NCI-H2196 (cell line): ENCODE measurements around the gene PLAC1.

Experiments used
- DNase-seq: peaks from one replicate; lab custom pipeline; 2025; ENCODE audit not compliant: unreplicated experiment; lab: John Stamatoyannopoulos, UW

Gene PLAC1

GRCh38 chrX:134658002-134658759 lies at the start of gene PLAC1:
TSS of gene PLAC1 (minus strand) at chrX:134658471. CDS start at chrX:134566682, 91,789 bp downstream.
- no peak for DNase-seq

GRCh38 chrX:134706138-134706537 lies 47.9 kb upstream of the PLAC1 start:
- no peak for DNase-seq

DNA sequence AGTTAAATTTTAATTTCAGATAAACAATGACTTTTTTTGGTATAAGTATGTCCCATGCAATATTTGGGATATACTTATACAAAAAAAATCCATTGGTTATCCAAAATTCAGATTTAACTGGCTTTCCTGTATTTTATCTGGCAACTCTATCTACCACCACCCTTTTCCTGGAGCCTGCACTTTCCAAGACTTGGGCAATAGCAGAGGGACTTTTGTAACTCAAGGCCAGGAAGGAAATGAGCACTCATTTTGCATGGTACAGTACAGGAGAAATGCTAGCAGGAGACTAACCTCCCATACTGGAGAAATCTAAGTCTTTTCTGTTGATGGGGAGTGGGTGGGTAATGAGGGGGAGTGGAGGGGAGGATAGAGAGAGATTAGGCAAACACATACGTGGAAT lies 37.7 kb upstream of the PLAC1 start:
- no peak for DNase-seq

DNA sequence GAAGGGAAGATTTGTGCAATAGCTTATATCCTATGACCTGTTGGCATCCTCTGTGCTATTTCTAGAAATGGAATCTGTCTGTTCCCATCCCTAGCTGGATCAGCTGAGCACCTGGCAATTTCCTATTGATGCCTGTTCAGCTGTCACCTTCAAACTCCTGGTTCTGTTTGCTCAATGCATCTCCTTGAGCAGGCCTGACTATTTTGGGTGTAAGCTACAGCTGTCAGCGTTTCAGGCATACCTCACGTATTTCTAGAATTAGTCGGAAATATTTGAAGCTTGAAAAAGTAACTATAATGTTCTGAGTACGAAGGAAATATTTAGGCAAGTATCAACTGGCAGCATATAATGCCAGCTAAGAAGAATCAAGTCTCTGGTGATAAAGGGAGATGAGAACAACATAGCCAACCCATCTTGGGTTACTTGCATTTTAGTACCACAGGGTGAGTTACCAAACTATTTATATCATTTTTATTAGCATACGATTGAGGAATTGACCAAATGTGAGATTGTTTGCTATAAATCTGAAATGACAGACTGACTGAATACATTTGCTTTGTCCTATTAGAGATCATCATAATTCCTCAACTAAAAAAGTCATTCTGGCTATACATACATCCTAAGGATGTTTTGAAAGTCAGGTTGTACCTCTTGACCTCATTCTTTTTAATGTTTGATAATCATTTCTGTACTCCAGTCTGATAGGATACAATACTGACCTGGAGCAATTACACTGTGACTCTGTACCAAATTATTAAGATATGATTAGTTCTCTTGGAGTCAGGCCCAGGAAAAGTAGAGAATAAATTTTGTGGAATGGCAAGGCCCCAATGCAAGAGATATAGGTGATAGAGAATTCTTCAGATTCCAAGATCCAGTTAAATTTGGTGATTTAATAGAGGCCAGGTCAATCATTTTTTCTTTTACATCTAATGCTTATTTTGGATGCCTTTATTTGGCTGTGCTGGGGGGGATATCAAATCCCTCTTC lies 36.4 kb upstream of the PLAC1 start:
- no peak for DNase-seq

- no peak for DNase-seq
Measured at GRCh38 chrX:134693644-134694043, 35.4 kb upstream of the PLAC1 start.

DNA sequence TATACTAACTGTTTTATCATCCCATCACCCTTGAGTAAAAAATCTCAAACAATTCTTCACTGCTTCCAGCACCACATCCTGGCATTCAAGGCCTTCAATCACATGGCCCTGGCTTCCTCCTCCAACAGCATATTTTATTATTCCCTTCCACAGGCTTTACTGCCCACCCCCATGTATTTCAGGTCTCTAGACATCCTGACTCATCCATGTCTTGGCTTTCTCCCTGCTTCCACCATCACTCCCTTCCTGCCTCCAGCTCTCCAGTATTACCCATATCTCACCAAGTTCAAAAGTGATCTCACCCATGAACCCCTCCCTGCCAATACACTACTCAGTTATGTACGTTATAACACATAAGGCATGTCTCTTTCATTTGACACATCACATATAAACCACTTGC lies 34.7 kb upstream of the PLAC1 start:
- no peak for DNase-seq

DNA sequence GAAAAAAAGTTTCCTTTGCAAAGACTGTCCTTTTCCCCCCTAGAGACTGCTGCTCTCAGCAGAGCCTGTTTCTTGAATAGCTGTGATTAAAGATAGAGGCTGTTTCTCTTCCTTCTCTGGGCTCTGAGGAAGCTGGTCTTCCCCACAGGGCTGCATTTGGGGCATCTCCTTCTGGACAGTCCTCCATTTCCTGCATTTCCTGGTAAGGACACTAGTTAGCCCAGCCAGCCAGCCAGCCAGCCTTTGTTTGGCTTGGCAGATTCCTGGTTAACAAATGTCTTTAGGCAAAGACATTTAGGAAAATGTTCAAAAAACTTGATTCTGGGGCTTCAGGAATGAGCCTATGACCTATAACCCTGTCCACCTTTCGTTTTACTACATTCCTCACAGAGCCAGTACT lies 34.0 kb upstream of the PLAC1 start:
- DNase-seq = no peak

DNA sequence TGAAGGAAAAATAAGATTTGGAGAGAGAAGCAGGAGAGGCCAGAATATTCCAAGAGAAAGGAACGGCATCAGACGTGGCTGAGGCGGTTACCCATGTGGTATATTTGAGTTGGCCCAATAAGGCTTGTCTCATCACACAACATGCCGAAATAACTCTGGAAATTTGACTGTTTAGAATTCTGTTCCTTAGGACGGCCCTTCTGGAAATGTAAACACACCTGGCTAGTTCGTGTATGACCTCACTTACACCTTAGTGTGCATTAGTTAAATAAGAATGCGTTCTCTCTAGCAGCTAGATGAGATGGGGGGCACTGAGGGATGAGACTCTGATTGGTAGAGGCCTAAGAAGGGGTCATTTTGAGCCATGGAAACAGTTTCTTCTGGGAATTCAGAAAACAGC lies 33.2 kb upstream of the PLAC1 start:
- no peak for DNase-seq

DNA sequence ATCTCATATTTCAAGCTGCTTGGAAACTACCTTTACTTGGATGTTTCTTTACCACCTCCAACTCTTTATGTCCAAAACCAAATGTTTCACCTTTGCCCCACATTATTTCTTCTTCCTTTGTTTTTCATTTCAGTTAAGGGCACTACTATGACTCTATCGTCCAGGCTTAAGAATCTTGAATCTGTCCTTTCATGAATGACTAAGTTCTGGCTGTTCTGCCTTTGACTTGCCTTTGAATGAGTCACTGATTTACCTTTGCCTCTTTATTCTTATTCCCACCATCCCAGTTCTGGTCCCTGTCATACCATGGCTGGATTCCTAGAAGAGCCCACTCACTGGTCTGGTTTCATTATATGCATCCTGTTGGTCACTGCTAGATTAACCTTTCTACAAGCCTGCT lies 30.6 kb upstream of the PLAC1 start:
- no peak for DNase-seq

DNA sequence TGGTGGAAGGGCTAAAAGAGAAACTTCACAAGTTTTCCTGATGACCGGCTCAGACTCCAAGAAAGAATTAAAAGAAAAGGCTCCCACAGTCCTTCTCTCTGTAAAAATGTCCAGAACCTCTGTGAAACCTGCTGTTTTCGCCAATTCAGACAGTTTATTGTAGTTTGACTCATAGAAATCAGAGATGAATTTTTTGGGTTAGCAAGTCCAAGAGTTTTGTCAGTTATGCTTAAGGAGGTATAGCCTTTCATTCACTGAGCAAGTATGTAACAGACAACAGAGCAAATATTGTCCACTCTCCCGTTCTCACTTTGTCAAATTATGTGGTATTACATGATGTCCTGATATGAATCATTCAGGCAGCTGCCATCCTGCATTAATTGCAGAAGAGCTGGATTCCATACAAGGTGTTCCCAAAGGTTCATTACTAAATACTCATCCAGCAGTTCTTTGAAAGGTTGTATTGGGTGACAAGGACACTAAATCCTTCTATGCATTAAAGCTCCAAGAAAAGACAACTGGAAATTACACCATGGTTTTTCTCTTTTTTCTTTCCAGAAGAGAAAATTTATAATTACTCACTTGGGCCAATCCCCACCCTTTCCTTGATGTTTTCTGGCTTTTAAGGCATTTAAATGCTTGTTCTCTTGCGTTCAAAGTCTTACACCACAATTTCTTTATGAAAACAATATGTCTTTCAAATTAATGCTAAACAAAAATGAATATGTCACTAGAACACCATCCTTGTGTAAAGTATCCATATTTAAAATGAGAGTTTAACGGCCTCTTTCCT lies 30.0 kb upstream of the PLAC1 start:
- no peak for DNase-seq

- DNase-seq = no peak
Measured at GRCh38 chrX:134685668-134686067, 27.4 kb upstream of the PLAC1 start.

DNA sequence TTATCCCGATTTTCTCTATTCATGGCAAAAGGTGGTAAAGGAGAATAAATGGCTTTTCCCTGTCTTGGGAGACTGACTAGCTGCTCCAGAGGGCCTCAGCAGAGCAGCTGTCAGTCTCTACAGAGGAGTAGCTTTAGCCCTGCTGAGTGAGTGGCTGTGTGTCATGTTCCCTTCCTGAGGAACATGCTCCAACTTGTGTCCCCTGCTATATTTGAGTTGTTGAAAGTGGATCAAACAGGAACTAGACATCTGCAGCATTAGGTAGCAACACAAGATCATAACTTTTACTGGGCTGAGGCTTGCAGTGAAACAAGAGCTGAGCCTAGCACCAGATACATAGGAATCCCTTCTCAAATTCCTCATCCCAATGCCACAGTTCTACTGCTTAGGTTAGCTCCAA lies 26.7 kb upstream of the PLAC1 start:
- DNase-seq = no peak

GRCh38 chrX:134683351-134684005 lies 25.2 kb upstream of the PLAC1 start:
- DNase-seq = peak; percentile 40

GRCh38 chrX:134682081-134682480 lies 23.8 kb upstream of the PLAC1 start:
- no peak for DNase-seq

GRCh38 chrX:134679644-134680043 lies 21.4 kb upstream of the PLAC1 start:
- DNase-seq = no peak

GRCh38 chrX:134679221-134679620 lies 20.9 kb upstream of the PLAC1 start:
- DNase-seq = no peak

GRCh38 chrX:134677332-134677731 lies 19.1 kb upstream of the PLAC1 start:
- no peak for DNase-seq

GRCh38 chrX:134676436-134676835 lies 18.2 kb upstream of the PLAC1 start:
- DNase-seq = no peak

DNA sequence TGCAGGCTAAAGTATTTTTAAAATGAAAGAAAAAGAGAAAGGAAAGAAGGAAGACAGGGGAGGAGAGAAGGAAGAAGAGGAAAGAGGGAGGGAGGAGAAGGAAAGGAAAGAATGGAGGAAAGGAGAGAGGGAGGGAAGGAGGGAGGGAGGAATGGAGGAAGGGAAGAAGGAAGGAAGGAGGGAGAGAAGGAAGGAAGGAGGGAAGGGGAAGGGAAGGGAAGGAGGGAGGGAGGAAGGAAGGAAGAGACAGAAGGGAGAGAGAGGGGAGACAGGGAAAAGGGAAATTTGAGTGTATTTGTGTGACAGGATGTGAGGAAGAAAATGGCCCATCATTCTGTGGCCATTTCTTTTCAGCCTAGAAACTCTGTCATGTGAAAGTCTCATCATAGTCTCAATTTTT lies 14.9 kb upstream of the PLAC1 start:
- DNase-seq = no peak

- no peak for DNase-seq
Measured at GRCh38 chrX:134672101-134672500, 13.8 kb upstream of the PLAC1 start.

- DNase-seq = no peak
Measured at GRCh38 chrX:134671294-134671693, 13.0 kb upstream of the PLAC1 start.
